ENCODE measurements around the gene RBM47.

Gene RBM47

GRCh38 chr4:40550948-40551462, 78.7 kb downstream of the RBM47 start:
- peak; percentile 21 for DNase-seq
- Histone ChIP-seq H3K4me3 (ENCODE audit: low read depth, low read length) (no peak overlapping the region), H3K27ac (peak overlapping the region; percentile 4), H3K36me3 (no peaks in the 10 kb centered on the region), H3K27me3 (ENCODE audit: insufficient read depth, low read depth, severe bottlenecking) (no peaks in the 10 kb centered on the region), H3K9me3 (ENCODE audit: severe bottlenecking) (peaks cover 7% of the 10 kb centered on the region)
- peak; percentile 28; the same call in 1 of the 2 replicates for TF ChIP-seq CTCF (IDR thresholded peaks at IDR 0.05; ENCODE audit: low read depth, low read length)

GRCh38 chr4:40550196-40550595, 79.5 kb downstream of the RBM47 start:
- Histone ChIP-seq H3K9me3 (ENCODE audit: severe bottlenecking) (peaks cover 7% of the 10 kb centered on the region), H3K27ac (no peak overlapping the region), H3K4me3 (ENCODE audit: low read depth, low read length) (no peak overlapping the region), H3K27me3 (ENCODE audit: insufficient read depth, low read depth, severe bottlenecking) (no peaks in the 10 kb centered on the region), H3K36me3 (no peaks in the 10 kb centered on the region)
- no peak for TF ChIP-seq CTCF (IDR thresholded peaks at IDR 0.05; ENCODE audit: low read depth, low read length)
- no peak for DNase-seq

- DNase-seq: no peak
- Histone ChIP-seq H3K4me3 (ENCODE audit: low read depth, low read length) (no peak overlapping the region), H3K27ac (peak overlapping the region; percentile 37; the same call in 1 of the 2 replicates), H3K27me3 (ENCODE audit: insufficient read depth, low read depth, severe bottlenecking) (no peaks in the 10 kb centered on the region), H3K36me3 (no peaks in the 10 kb centered on the region), H3K9me3 (ENCODE audit: severe bottlenecking) (peaks cover 7% of the 10 kb centered on the region)
- TF ChIP-seq CTCF (IDR thresholded peaks at IDR 0.05; ENCODE audit: low read depth, low read length): no peak
Observed at GRCh38 chr4:40548256-40548655, 81.4 kb downstream of the RBM47 start.

- TF ChIP-seq CTCF (IDR thresholded peaks at IDR 0.05; ENCODE audit: low read depth, low read length): no peak
Observed at GRCh38 chr4:40547789-40548132, 81.9 kb downstream of the RBM47 start.

GRCh38 chr4:40546969-40547788, 82.5 kb downstream of the RBM47 start:
- DNase-seq: no peak
- H3K4me3 ChIP-seq (ENCODE audit: low read depth, low read length): no peak overlapping the region
- no peaks in the 10 kb centered on the region for H3K36me3 ChIP-seq
- TF ChIP-seq CTCF (IDR thresholded peaks at IDR 0.05; ENCODE audit: low read depth, low read length): no peak
- peaks cover 7% of the 10 kb centered on the region for H3K9me3 ChIP-seq (ENCODE audit: severe bottlenecking)
- H3K27ac ChIP-seq: no peak overlapping the region
- H3K27me3 ChIP-seq (ENCODE audit: insufficient read depth, low read depth, severe bottlenecking): no peaks in the 10 kb centered on the region

More at GRCh38 chr4:40547789-40548132, 81.9 kb downstream of the RBM47 start:
- Histone ChIP-seq H3K36me3 (no peaks in the 10 kb centered on the region), H3K9me3 (ENCODE audit: severe bottlenecking) (peaks cover 7% of the 10 kb centered on the region), H3K4me3 (ENCODE audit: low read depth, low read length) (no peak overlapping the region), H3K27ac (0 out of 2 replicates have a peak overlapping the region, but pooled peaks have one; percentile 37), H3K27me3 (ENCODE audit: insufficient read depth, low read depth, severe bottlenecking) (no peaks in the 10 kb centered on the region)
- peak; percentile 24 for DNase-seq

Data from WERI-Rb-1 (cell line).